Astrocyte of the cerebellum (primary cell): ENCODE measurements around the gene IQCM.

Experiments used
- DNase-seq: peaks from one replicate; pipeline ENCODE4 v3.0.0-alpha.2; 2011; ENCODE audit warnings: low read depth
- H3K4me3 ChIP-seq: 2 replicates; pipeline ENCODE4 v1.5.1; 2011; ENCODE audit warnings: mild to moderate bottlenecking, low read depth, low read length, moderate library complexity
- CTCF ChIP-seq: IDR thresholded peaks from 2 replicates; pipeline ENCODE4 v1.5.1; 2012; ENCODE audit warnings: low read length, low read depth, moderate library complexity, mild to moderate bottlenecking; ENCODE audit errors: missing control alignments
- in situ Hi-C: cut with HindIII; loops from 2 replicates; pipeline ENCODE4 v1.10.0; 2017; ENCODE audit warnings: low sequenced_read_pairs

Gene IQCM

GRCh38 chr4:149755969-149756368 is 59.7 kb downstream of the IQCM start:
- in situ Hi-C loops, result no loop called here
- no peak overlapping the region for H3K4me3 ChIP-seq
- no peak for TF ChIP-seq CTCF
- no peak for DNase-seq

- peak; percentile 3 for DNase-seq
- no peak for TF ChIP-seq CTCF
- H3K4me3 ChIP-seq, result no peak overlapping the region
- in situ Hi-C loops, result no loop called here
These were observed 61.1 kb downstream of the IQCM start for GRCh38 chr4:149754526-149754925.

- no peak for TF ChIP-seq CTCF
- no peak overlapping the region for H3K4me3 ChIP-seq
- no peak for DNase-seq
- in situ Hi-C loops, result no loop called here
These were observed 62.9 kb downstream of the IQCM start for GRCh38 chr4:149752729-149753128.

- no peak overlapping the region for H3K4me3 ChIP-seq
- no peak for TF ChIP-seq CTCF
- no peak for DNase-seq
- in situ Hi-C loops, result no loop called here
These were observed 64.5 kb downstream of the IQCM start for GRCh38 chr4:149751174-149751573.

- DNase-seq, result no peak
These were observed 65.9 kb downstream of the IQCM start for GRCh38 chr4:149749784-149750183.

GRCh38 chr4:149747646-149748045 is 68.0 kb downstream of the IQCM start:
- no peak for TF ChIP-seq CTCF
- in situ Hi-C loops, result no loop called here
- no peak for DNase-seq
- H3K4me3 ChIP-seq, result no peak overlapping the region

More at GRCh38 chr4:149749784-149750183, 65.9 kb downstream of the IQCM start:
- in situ Hi-C loops, result no loop called here
- no peak for TF ChIP-seq CTCF
- no peak overlapping the region for H3K4me3 ChIP-seq

GRCh38 chr4:149746276-149746675 is 69.4 kb downstream of the IQCM start:
- in situ Hi-C loops, result no loop called here
- H3K4me3 ChIP-seq, result no peak overlapping the region
- DNase-seq, result no peak
- no peak for TF ChIP-seq CTCF
